Hepatic stellate cell (primary cell): ENCODE data around the gene SDC1.
"Not testable (repeated sequence)": the region's sequence is repeated elsewhere in the genome, so short reads cannot be mapped to it uniquely, and the experiment has no call there.

Experiments
- DNase-seq: peaks from one replicate; pipeline ENCODE4 v3.0.0; 2011; ENCODE audit warnings: low spot score

Gene SDC1

DNA sequence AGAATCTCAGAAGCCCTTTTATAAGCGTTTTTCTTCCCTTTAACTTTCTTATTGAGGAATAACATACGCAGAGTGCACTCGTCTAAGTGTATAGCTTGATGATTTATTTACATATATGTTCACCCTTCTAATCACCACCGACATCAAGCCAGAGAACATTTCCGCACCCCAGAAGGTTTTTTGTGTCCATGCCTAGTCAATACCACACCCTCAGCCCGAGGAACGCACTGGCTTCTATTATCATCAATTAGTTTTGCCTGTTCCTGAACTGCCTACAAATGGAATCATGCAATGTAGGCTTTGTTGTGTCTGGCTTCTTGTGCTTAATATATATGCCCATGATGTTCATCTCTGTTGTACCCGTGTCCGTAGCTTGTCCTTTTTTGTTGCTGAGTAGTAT lies 27.7 kb downstream of the SDC1 start:
- DNase-seq = no peak

DNA sequence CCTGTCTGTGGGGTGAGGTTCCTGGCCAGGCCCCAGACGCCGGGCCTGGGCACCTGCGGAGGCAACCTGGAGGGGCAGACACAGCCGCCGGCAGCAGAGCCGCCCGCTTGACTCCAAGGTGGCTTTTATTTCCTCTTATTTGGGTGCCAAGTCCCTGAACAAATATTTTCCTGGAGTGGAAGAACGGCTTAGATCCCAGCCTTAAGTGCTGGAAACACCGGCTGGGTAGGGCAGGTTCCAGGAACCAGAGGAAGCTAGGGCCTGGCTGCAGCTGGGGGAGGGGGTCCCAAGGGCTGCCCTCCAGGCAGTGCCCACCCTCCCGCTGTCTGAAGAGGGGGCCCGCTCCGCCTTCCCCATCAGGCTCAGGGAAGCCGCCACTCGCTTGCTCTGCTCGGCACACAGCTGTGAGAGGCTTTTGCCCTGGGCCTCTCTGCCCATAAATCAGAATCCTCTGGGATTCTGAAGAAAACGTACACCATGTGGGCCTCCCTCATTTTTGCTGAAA lies 28.2 kb downstream of the SDC1 start:
- DNase-seq = no peak

DNA sequence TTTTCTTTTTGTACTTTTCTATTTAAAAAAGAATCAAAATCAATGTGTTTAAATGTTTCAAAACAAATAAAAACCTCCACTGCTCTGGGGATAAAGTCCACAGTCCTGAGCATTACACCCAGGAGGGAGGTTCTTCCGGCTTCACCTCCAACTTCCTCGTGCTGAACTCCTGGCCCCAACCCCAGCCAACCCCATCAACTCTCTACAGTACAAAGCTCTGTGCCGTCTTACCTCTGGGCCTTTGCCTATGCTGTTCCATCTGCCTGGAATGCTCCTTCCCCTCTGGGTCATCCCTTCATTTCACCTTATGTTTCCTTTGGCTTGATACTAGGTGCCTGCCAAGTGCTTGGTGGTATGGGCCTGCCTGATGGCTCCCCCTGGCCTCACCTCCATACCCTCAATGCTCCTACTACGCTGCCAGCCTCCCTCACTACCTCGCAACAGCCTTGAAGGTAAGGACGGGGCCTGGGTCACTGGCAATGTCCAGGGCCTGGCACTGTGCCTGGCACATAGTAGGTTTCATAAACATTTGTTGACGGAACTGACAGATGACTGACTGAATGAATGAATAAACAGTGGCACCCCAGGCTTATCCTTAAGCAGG lies 28.8 kb downstream of the SDC1 start:
- no peak for DNase-seq

DNA sequence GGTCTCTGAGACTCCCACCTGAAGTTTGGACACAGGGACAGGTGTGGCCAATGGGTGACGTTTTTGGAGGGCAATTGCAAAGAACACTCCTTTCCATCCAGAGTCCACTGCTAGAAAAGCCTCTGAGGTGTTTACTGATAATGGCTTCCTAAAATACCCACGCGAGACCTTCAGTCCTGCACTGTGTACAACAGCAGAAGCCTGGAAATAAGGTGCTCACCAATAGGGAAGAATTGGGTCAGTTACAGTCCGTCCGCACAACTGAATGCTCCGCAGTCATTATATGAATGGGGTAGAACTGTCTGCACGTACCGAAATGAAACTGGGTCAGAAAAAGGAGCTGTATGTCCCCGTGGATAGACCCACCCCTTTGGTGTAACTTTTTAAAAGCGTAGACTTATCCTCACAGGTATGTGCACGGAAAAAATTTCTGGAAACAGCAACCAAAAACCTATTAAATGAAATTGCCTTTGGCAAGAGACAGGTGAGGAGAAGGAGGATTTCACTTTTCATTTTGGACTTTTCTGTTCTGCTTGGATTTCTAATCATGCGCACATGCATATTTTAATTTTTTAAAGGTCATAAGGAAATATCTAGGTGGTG lies 29.4 kb downstream of the SDC1 start:
- DNase-seq = no peak

DNA sequence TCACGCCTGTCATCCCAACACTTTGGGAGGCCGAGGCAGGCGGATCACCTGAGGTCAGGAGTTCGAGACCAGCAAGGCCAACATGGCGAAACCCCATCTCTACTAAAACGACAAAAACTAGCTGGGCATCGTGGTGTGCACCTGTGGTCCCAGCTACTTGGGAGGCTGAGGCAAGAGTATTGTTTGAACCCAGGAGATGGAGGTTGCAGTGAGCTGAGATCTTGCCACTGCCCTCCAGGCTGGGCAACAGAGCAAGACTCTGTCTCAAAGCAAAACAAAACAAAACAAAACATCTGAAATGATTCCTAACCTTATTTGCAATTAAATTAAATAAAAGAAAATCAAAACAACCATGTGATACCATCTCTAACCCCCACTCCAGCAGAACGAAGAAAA lies 29.9 kb downstream of the SDC1 start:
- DNase-seq = not testable (repeated sequence)

DNA sequence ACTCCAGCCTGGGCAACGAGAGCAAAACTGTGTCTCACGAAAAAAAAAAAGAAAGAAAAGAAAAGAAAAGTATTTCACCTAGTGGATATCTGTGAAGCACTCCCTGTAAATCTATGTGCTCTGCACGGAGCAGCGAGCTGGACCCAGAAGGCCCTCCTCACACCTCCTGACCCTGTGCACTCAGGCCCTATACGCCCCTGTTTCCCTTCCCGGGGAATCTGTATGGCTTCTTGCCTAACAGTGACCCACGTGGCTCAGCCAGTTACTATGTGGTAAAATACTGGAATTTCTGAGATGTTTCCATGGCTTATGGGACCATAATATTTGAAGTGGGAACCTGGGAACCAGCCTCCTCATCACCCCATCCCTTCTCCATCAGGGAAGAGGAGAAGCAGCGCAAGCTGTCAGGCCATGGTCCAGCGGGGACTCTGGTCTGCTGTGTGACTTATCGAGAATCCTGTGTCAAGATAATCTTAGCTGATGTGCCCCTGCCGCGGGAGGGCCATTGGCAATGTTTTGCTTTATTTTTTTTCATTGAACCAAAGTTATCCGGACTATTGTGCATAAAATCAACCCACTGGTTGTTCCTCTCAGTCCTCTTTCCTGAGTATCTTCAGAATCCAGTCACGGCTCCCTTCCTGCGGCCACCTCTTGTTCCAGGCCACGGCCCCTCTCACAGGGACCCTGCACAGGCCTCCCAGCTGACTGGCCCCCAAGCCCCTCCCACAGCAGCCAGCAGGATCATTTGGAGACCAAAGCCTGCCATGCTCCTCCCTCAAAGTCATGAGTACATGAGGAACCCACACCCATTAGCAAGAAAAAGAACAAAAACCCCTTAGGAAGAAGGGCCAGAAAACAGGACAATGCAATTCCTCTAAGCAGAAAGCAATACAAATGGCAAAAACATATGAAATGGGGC lies 30.6 kb downstream of the SDC1 start:
- DNase-seq = no peak

DNA sequence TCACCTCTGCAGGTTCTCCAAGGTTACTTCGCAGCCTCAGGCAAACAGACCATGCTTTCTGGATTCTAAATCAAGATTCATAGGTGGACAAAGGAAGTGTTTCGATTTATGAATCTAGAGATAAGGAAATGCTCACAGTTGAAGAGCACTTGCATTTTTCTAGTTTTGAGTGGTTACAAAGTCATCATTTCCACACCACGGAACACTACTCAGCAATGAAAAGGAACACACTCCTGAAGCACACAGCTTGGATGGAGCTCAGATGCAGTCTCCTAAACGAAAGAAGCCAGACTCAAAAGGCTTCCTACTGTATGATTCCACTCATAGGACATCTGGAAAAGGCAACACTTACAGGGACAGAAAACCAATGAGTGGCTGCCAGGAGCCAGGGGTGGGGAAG lies 31.7 kb downstream of the SDC1 start:
- no peak for DNase-seq

DNA sequence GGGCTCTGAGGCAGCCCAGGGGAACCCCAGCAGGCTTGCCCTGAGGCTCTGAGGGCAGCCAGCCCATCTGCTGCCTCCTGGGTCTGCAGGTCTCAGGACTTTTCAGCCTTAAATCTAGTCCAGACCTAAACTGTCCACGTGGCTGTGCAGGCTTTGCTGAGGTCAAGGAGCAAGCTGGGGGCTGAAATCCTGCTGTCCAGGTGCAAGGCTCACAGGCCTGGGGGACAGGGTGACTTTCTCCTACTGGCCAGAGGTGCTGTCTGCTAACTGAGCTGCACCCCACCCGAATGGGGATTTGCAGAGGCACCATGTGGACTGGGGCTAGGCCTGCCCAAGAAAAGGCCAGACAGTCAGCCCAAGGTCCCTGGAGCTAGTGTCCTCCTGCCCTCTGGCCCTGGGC lies 32.1 kb downstream of the SDC1 start:
- DNase-seq = no peak

DNA sequence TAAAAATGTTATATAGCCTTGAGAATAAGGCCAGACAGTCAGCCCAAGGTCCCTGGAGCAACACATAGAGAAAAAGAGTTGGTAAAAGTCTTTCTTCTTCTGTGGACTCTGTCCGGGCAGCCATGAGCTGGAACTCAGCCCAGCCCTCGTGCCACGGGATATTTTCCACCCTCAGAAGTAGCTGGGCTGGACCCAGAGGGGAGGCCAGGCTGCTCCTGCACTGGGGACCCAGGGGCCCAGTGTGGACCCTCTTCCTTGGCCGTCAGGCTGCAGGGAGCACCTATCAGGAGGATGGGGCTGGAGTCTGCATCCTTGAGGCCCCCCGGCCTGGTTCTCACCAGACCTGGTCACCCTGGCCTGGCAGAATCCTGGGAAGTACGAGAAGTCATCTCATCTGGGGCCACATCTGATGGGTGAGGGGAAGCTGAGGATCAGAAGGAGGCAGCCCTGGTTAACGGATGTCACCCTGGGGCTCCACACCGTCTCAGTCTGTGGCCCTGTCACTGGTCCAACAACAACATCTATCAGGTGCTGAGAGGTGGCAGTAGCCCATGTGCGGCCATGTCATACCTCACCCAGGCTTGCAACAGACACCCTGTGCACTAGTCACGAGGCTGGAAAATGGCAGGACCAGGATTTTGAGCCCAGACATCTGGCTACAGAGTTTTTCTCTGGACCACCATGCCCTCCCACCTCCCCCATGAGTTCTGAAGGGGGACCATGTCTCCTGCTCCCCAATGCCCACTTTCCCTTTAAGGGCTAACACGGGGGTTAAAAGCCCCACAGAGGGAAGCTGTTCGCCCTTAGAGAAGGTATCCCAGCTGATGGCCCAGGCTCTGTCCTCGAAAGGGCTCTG lies 33.0 kb downstream of the SDC1 start:
- DNase-seq = no peak

DNA sequence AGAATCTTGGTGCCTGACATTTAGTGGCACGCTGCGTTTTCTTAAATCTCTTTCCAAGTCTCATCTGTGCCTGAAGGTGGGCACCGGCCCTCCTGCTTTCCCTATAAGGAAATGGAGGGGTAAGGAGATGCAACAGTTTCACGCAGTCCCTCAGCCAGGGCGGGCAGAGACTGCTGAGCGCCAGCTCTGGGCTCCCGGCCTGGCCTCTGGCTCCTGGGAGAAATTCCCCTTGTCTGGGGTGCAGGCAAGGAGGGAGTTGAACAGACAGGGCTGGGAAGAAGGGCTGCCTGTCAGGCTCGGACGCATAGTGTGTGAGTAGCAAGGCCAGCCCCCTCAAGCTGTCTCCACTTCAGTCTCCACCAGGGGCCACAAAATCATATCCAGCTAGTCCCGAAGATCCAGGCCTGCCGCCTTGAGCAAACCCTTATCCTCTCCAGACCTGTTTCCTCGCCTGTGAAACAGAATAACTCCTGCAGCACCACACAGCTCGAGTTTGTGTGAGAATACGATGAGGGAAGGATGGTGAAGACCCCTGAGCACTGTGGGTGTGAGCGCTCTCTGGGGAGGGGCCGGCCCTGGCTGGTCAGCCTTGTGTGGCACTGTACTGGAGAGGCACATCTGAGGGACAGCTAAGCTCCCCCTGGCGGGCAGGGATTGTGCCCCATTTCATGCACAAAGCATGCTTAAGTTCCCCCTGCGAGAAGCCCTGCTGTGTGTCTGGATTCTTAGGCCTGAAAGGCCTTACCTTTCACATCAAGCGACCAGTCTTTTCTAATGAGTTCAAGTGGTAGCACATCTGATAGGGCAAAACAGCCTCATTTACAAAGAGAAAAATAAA lies 33.8 kb downstream of the SDC1 start:
- DNase-seq = no peak

DNA sequence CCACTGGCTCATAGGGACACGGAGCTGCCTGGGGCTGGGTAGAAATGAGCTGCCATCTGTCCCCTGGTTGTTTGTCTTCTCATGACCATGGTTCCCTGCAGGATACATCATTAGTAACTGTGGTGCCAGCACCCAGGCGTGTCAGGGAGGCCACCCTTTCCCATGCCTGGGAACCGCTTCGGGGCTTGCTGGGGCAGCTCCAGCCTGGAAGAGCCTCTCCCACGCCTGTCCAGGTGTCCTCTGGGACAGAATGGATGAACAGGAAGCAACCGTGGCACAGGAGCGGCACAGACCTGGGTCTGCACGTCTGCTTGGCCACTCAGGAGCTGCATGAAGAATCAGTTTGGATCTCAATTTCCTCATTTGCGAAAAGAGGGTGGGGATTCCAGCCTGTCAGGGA lies 34.8 kb downstream of the SDC1 start:
- no peak for DNase-seq

DNA sequence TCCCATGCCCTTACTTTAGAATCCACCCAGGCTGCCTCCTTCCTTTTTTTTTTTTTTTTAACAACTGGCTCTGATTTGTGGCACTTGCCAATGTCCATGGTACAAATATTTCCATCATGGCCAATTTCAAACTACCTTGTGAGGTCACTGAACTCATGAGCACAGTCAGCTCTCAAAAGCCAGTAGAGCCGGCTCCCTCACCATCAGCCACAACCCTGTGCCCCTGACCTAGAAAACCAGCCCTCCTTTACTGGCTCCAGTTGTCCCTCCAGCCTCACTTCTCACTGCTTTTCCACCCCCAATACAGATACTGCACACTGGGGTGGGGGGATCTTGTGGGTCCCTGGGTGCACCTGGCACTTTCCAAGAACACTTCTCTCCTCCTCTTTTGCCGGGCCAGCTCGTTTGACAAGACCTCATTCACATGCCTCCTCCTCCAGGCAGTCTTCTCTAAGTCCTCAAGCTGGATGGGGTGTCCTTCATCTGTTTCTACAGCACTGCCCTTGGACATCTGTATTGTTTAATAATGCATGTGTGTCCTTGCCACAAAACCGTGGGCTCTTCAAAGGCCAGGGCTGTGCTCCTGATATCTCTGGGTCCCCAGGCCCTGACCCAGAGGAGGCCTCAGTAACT lies 35.5 kb downstream of the SDC1 start:
- no peak for DNase-seq

DNA sequence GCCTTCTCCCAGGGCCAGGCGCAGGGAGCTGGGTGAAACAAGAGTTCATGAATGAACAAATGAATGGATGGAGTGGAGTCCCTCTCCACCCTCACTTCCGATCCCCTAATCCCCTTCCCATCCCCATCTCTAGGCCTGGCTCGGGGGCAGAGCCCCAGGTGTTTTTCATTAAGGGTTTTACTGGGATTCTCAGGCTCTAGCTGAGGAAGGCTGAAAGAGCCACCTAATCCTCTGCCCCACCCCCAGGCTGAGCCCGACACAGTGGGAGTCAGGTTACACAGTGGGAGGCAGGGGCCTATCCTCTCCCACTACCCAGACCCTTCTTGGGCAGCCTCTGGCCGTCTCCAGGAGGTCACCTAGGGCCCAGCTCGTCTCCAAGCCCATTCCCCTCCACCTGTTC lies 36.1 kb downstream of the SDC1 start:
- no peak for DNase-seq

DNA sequence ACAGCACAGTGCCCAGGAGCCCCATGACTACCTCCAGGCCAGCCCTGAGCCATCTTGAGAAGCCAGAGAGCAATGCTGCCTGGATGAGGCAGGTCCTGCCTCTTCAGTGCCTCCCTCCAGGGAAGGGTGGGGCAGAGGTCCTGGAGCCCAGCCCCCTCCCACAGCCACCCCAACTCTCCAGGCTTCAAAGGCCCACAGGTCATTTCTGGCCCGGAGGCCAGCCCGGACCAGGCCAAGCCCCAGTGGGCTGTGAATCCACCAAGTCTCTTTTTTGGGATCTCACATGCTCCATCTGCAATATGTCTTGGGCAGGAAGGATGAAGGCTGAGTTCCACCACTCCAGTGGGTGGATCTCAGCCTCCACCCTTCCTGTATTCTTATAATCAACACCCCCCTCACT lies 36.7 kb downstream of the SDC1 start:
- DNase-seq = no peak

DNA sequence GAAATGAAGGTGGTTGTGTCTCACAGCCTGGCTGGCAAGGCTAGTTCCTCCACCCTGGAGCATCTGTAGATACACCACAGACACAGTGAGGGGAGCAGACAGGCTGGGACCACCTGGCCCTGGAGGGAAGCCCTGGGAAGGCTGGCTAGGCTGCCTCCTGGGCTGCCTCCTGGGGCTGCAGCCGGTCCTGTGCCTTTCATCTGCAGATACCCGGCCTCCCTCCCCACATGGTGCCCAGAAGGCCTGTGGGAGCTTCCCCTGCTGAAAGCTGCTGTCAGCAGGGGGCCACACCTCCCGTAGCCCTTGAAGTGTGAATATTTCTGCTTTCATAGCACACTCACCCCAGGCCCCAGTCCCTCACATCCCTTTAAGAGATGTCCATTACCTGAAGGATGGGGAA lies 37.6 kb downstream of the SDC1 start:
- no peak for DNase-seq

DNA sequence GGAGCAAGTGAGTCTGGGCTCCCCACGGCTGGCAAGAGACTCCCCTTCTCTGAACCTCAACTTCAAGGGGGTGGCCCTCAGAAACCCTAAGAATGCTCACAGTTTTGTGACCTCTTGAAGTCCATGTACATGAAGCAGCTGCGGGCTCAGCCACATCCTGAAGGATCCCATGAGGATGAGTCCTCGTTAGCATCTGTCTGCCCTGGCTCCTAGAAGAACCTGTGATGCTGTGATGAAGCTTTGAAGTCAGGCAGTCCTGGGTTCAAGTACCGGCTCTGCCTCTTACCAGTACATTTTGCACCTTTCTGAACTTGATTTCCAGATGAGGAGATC lies 38.1 kb downstream of the SDC1 start:
- no peak for DNase-seq

DNA sequence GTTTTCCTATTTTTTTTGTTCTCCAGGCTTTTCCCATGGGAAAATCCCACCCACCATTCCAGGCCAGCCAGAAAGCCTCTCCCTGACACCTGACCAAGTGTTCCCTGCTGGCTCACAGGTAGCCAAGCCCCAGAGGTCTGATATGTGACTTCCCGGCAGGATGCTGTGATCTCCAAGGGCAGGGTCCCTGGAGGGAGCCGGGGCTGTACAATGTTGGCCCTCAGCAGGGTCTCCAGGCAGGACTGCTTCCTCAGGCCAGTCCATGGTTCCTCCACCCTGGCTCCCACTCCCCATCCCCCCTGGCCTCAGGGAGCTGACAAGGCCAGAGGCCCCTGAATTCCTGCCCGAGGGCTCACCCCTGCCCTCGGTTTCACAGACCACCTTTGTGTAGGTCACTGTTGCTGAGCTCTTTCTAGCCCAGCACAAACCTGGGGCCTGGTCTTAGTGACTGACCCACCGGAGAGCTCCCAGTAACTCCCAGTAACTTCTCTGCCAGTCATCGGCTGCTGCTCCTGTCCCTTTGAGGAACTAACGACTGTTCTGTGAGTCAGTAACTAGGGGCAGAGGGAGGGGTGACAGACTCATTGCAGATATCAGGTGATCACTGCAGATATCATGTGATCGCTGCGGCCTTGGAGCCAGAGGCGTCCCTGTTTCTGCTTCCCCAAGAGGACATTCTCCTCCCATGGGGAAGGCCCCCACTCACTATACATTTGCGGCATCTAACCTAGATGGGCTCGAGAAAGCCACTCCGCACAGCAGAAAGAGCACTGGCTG lies 38.7 kb downstream of the SDC1 start:
- DNase-seq = no peak

DNA sequence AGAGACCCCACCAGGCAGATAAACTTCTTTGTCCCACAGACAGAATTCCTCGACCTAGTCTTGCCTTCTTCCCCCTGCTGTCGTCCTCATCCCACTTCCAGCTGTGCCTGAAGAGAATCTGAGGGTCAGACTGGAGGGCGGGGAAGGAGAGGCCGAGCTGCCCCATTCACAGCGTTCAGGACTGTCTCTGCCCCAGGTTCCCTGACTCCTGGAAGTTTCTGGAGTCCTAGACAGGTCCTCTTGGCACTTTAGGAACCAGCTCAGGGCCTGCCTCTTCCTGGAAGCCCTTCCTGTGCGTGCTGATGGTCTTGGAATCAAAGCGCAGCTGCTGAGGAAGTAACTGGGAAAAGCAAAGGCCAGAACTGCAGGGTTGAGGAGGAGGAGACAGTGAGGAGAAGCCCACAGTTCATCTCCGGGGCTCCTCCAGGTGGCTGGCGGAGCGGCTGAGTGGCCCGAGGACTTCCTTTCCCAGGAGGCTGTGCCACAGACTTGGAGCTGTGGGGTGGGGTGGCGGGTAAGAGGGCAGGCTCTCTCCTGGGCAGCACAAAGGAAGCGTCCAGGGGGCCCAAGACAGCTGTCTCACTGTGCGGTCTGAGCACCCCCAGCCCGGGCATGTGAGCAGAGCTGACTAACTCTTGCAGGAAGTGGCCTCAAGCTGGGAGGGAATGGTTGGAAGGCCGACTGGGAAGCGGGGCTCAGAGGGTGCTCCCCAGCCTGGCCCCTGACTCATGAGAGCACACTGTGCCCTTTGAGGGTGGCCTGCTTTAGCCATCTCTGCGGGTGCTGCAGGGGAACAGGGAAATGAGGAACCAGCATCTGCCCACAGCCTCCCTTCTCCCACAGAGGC lies 39.5 kb downstream of the SDC1 start:
- no peak for DNase-seq
